ENCODE measurements around the gene REEP3.

Gene REEP3

GRCh38 chr10:63585041-63585440 lies 63.8 kb downstream of the REEP3 start:
- no peak overlapping the region for H3K4me3 ChIP-seq (ENCODE audit: low read depth, low read length)
- no peak for DNase-seq (ENCODE audit: low read depth)
- in situ Hi-C loops (cut with HindIII; ENCODE audit: low sequenced_read_pairs) = no loop called here
- TF ChIP-seq, protein P1, sequence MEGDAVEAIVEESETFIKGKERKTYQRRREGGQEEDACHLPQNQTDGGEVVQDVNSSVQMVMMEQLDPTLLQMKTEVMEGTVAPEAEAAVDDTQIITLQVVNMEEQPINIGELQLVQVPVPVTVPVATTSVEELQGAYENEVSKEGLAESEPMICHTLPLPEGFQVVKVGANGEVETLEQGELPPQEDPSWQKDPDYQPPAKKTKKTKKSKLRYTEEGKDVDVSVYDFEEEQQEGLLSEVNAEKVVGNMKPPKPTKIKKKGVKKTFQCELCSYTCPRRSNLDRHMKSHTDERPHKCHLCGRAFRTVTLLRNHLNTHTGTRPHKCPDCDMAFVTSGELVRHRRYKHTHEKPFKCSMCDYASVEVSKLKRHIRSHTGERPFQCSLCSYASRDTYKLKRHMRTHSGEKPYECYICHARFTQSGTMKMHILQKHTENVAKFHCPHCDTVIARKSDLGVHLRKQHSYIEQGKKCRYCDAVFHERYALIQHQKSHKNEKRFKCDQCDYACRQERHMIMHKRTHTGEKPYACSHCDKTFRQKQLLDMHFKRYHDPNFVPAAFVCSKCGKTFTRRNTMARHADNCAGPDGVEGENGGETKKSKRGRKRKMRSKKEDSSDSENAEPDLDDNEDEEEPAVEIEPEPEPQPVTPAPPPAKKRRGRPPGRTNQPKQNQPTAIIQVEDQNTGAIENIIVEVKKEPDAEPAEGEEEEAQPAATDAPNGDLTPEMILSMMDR (IDR thresholded peaks at IDR 0.05; ENCODE audit: low read depth, low read length, missing control alignments) = no peak

DNA sequence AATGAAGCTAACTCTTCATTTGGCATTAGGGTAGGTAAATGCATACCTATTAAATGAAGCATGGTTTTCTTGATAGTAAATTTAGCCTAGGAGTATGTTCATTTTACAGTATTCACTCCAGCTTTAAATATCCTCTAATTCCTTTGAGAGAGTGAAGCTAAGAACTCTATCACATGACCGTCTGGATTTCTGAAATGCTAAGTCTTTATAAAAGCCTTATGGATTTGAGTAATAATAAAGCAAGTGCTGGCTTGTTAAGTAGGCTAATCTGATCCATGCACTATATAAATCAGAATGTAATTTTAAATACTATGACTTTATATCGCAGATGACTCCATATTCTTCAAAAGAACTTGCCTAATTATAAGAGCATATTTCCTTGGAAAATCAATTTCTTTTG lies 64.8 kb downstream of the REEP3 start:
- in situ Hi-C loops (cut with HindIII; ENCODE audit: low sequenced_read_pairs) = no loop called here
- TF ChIP-seq, protein P1 (IDR thresholded peaks at IDR 0.05; ENCODE audit: low read depth, low read length, missing control alignments) = no peak

DNA sequence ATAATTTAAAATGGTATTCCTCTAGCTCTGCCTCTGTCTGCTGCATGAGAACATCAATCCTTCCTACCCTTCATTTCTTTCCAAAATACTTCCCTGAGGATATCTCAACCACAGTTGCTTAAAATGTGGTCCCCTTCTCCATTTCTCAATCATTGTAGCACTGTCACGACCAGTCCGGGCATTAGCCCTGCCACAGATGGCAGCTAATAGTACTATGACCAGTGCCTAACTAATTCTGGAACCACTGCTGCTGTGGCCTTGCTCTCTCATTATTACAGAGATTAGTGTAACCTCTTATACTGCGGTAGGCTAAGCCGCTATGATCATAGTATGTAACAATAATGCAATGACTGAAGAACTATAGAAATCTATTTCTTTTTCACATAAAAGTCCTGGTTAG lies 66.0 kb downstream of the REEP3 start:
- in situ Hi-C loops (cut with HindIII; ENCODE audit: low sequenced_read_pairs) = no loop called here
- TF ChIP-seq, protein P1 (IDR thresholded peaks at IDR 0.05; ENCODE audit: low read depth, low read length, missing control alignments) = no peak
- no peak overlapping the region for H3K4me3 ChIP-seq (ENCODE audit: low read depth, low read length)
- DNase-seq (ENCODE audit: low read depth) = no peak

More for the DNA sequence above, 64.8 kb downstream of the REEP3 start:
- DNase-seq (ENCODE audit: low read depth) = no peak
- H3K4me3 ChIP-seq (ENCODE audit: low read depth, low read length) = no peak overlapping the region

DNA sequence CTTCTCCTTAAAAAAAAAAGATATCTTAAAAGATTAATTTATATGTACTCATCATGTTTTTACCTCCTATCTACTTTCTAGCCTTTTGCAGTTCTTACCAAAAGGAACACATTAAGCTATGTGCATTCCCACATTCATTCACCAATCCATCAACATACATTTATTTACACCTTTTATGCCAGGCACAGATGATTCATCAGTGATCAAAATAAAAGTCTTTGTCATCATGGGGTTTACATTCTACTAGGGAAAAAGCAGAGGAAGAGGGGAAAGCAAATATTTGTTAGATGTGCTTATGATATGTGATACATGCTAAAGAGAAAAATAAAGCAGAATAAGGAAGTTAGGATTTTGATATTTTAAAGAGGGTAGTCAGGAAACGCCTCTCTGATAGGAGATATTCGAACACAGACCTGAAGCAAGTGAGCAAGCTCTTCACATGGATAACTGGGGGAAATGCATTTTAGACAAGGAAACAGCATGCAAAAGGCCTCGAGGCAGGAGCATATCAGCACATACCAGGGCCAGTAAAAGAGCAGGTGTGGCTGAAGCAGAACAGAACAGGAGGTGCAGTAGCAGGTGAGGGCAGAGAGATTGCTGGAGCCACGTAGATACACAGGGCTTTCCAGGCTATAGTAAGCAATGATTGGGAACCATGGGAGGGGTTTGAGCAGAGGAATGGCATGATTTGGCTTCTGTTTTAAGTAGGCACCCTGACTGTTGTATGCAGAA lies 67.4 kb downstream of the REEP3 start:
- in situ Hi-C loops (cut with HindIII; ENCODE audit: low sequenced_read_pairs) = no loop called here
- TF ChIP-seq, protein P1 (IDR thresholded peaks at IDR 0.05; ENCODE audit: low read depth, low read length, missing control alignments) = no peak
- no peak for DNase-seq (ENCODE audit: low read depth)
- H3K4me3 ChIP-seq (ENCODE audit: low read depth, low read length) = no peak overlapping the region

GRCh38 chr10:63591600-63592379 lies 70.6 kb downstream of the REEP3 start:
- in situ Hi-C loops (cut with HindIII; ENCODE audit: low sequenced_read_pairs) = no loop called here
- DNase-seq (ENCODE audit: low read depth) = no peak
- TF ChIP-seq, protein P1 (IDR thresholded peaks at IDR 0.05; ENCODE audit: low read depth, low read length, missing control alignments) = no peak
- no peak overlapping the region for H3K4me3 ChIP-seq (ENCODE audit: low read depth, low read length)

DNA sequence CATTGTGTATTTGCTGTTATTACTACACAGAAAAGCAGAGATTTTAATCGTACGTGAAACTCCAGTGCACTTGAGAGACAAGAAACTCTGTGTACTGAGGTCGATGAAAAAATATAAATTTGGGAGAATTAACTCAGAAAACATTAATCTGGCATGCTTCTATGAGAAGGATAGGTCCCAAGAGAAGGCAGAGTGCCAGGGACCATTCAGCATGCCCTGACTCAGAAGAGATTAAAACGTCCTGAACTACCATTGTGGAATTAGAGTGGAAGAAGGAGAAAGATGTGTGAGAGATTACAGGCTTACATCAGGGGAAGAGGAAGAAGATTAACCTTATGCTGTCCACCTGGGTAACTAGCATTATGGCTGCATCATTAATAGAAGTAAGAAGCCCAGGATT lies 72.4 kb downstream of the REEP3 start:
- in situ Hi-C loops (cut with HindIII; ENCODE audit: low sequenced_read_pairs) = no loop called here
- no peak overlapping the region for H3K4me3 ChIP-seq (ENCODE audit: low read depth, low read length)
- TF ChIP-seq, protein P1 (IDR thresholded peaks at IDR 0.05; ENCODE audit: low read depth, low read length, missing control alignments) = no peak
- DNase-seq (ENCODE audit: low read depth) = no peak

Measured in astrocyte of the cerebellum (primary cell).